ENCODE measurements around the gene RPRD2.

GRCh38 chr1:150363426-150364230, at the start of gene RPRD2:
- TF ChIP-seq GATA3 (IDR thresholded peaks at IDR 0.05; ENCODE audit: low read depth, low read length) (no peak), GATA2 (IDR thresholded peaks at IDR 0.05; ENCODE audit: low read depth, low read length) (peak; percentile 85)
